AG04450 (cell line): ENCODE data around the gene CEP131. TPM values are rescaled to one million over a fixed set of nuclear protein-coding genes. Genes with fewer than 3 reads are reported as not detected.

Source experiments
- CTCF ChIA-PET: fragments of 300-600, 350-600 bp; formaldehyde crosslinking; extraction: SDS; loops from one replicate; lab custom pipeline; 2022; ENCODE audit warnings: antibody characterized with exemption, inconsistent platforms; lab: Charles Lee
- POLR2A ChIA-PET: fragments of 350-600 bp; formaldehyde crosslinking; extraction: SDS; loops from one replicate; lab custom pipeline; 2021; ENCODE audit warnings: antibody characterized with exemption, inconsistent platforms; lab: Yijun Ruan, JAX
- DNase-seq: peaks from one replicate; pipeline ENCODE4 v3.0.0-alpha.2; 2011; ENCODE audit warnings: low read depth, low spot score
- H3K27ac ChIP-seq: one replicate; pipeline ENCODE4 v1.5.1; 2012; ENCODE audit warnings: low read depth, low read length, control low read depth
- H3K27me3 ChIP-seq: one replicate; pipeline ENCODE4 v1.6.0; 2012; ENCODE audit warnings: low read length; ENCODE audit not compliant: control insufficient read depth, insufficient read depth
- H3K4me3 ChIP-seq: 2 replicates; pipeline ENCODE4 v1.5.1; 2011; ENCODE audit warnings: mild to moderate bottlenecking, low read depth, low read length, control low read depth
- H3K9me3 ChIP-seq: 2 replicates; pipeline ENCODE4 v1.5.1; 2012; ENCODE audit warnings: low read length; ENCODE audit not compliant: control insufficient read depth, insufficient read depth
- polyA plus RNA-seq: library from polyadenylated mRNA; depleted of rRNA; stranded (reverse); fragments of >200 nt; gene quantifications from 2 replicates; pipeline ENCODE4 v1.2.3, GENCODE V29; 2011
- TF ChIP-seq, protein P1 (sequence below): IDR thresholded peaks from 2 replicates; pipeline ENCODE4 v1.5.1; 2011; ENCODE audit warnings: low read depth, low read length, control low read depth, inconsistent platforms

Gene CEP131
- polyA plus RNA-seq, 1 experiment = 2.2 TPM

DNA sequence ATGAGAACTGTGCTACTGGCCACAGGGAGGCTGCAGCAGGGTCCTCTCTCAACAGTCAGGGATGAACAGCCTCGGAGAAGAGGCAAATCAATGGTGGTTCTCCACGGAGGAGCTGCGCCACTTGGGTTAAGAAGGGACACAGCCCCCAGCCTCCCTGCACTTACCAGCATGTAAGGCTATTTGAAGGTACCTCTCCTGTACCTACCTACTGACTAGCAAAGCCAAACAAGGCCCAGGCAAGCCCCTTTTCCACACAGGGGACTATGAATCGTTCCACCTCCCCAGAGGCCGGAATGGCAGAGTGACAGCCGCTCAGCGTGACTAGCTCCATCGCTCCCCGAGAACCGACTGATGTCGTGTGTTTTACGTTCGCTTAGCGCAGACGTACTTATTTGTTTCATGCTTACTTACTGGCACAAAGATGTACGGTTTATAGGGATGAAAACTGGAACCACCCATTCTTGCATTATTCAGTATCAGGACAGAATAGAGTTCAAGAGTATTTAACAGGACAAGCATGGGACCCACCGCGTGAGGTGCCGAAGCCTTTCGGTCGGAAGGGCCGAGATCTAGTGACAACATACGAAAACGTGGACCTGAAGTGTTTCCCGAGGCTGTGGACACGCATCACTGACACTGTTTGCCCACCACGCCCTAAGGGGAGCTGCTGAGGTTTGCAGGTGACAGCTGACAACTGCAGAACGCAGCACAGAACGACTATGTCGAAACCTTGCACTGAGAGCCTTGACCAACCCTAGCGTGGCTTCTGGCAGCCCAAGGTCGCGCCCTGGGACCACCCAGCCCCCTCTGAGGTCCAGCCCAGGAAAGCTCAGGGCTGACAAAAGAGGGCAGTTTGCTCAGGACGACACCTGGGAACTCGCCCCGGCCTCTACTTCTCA lies 15.1 kb upstream of the CEP131 start:
- DNase-seq = no peak
- ChIA-PET POLR2A (interaction anchor here (0.5 to 1.7 kb wide), 3 partner anchors 15 to 260 kb away, joined by 3 to 17 read pairs (median 8); partner anchors contain the start of gene CEP131), CTCF (no interaction called here)
- peak overlapping the region; percentile 93 for H3K4me3 ChIP-seq
- H3K9me3 ChIP-seq = no peaks in the 10 kb centered on the region; the same call in 1 of the 2 replicates
- H3K27ac ChIP-seq = no peak overlapping the region
- TF ChIP-seq, protein P1, sequence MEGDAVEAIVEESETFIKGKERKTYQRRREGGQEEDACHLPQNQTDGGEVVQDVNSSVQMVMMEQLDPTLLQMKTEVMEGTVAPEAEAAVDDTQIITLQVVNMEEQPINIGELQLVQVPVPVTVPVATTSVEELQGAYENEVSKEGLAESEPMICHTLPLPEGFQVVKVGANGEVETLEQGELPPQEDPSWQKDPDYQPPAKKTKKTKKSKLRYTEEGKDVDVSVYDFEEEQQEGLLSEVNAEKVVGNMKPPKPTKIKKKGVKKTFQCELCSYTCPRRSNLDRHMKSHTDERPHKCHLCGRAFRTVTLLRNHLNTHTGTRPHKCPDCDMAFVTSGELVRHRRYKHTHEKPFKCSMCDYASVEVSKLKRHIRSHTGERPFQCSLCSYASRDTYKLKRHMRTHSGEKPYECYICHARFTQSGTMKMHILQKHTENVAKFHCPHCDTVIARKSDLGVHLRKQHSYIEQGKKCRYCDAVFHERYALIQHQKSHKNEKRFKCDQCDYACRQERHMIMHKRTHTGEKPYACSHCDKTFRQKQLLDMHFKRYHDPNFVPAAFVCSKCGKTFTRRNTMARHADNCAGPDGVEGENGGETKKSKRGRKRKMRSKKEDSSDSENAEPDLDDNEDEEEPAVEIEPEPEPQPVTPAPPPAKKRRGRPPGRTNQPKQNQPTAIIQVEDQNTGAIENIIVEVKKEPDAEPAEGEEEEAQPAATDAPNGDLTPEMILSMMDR = no peak
- H3K27me3 ChIP-seq = no peaks in the 10 kb centered on the region

DNA sequence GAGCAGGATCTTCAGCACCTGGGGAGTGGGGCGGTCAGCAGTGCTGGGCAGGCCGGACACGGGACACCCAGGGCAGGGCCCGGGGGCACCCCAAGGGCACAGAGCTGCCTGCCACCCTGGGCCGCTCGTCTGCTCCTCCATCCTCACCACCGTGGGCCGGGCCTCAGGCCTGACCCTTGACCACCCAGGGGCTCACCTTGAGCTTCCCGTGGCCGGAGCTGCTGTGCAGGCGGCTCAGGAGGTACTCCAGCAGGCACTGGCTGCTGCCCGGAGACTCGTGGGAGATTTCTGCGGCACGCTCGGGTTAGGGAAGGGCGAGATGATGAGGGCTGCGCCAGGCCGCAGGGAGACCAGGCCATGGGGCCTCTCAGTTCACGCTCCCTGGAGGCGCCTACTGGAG lies 14.0 kb upstream of the CEP131 start:
- Histone ChIP-seq H3K9me3 (no peaks in the 10 kb centered on the region; the same call in 1 of the 2 replicates), H3K4me3 (no peak overlapping the region), H3K27ac (no peak overlapping the region), H3K27me3 (no peaks in the 10 kb centered on the region)
- ChIA-PET CTCF (no interaction called here), POLR2A (no interaction called here)
- no peak for DNase-seq
- TF ChIP-seq, protein P1 = no peak

DNA sequence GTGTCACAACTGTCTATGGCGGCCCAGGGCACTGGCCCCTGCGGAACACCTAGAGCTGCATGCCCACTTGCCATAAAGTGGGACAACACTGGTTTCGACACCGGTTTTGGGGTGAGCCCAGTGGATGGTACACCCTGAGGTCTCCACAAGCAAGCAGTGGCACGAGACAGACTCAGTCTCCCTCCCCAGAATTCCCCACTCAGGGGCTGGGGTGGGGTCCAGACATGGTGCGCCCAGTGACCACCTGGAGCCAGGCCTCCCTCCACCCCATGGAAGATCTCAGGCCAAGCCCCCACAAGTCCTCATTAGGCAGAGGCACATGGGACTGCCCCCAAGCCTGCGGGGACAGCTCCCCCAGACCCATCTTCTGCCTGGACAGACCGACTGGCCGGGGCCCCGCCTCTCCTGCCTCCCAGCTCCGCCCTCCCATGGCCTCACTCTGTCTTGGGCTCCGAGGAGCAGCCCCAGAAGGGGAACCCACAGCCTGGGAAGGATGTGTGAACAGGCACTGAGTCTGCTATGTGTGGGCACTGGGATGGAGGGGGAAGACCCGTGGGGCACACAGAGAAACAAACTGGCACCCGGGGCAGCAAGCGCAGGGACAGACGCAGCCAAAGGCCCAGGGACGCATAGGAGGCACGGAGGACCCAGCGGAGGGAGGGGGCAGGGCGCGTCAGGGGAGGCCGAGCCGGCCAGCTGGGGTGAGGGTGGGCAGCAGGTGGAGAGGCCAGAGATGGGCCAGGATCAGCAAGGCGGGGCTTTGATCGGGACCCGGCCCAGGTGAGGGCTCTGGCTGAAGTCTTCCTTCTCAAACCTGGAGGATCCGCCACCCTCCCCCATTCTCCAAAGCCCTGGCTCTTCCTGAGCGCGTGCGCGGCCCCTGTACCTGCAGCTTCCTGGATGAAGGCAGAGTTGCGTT lies 13.3 kb upstream of the CEP131 start:
- Histone ChIP-seq H3K27ac (no peak overlapping the region), H3K9me3 (no peaks in the 10 kb centered on the region; the same call in 1 of the 2 replicates), H3K4me3 (no peak overlapping the region), H3K27me3 (no peaks in the 10 kb centered on the region)
- ChIA-PET POLR2A (no interaction called here), CTCF (no interaction called here)
- no peak for DNase-seq
- TF ChIP-seq, protein P1 = no peak

DNA sequence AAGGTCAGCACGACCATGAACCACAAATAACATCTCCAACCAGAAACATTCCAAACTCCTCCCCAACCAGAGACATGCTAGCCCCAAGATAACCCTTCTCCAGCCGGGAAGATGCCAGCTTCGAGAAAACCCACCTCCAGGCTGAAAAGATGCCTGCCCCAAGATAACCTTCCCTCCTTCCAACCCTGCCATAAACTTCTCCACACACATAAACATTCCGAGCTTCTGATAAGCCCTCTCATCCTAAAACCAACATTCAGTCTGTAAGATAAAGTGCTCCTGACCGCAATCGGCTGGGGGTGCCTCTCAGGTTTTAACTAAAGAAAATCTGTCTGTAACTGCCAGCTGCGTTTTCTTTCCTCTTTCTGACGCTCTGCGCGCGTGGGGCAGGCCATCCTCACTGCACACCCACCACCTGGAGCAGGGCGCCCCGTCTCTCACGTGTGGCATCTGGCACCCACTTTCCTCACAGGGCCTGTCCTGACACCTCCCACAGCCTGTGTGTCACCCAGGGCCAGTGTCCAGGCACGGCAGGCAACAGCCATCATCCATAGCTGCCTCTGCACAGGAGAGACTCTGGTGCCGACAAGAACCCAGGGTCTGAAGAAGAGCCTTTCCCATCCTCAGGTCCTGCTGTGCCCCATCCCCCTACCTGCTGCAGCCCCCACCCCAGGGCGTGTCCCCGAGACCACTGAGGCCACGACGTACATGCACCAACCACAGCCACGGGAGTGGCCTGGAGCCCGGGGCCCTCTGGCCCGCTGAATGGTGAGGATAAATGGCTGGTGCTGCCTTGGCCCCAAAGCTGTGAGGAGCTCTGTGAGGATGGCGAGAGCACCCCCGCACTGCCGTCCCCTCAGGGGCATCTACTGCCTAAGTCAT lies 12.4 kb upstream of the CEP131 start:
- Histone ChIP-seq H3K4me3 (no peak overlapping the region), H3K27ac (no peak overlapping the region), H3K27me3 (no peaks in the 10 kb centered on the region), H3K9me3 (no peaks in the 10 kb centered on the region; the same call in 1 of the 2 replicates)
- POLR2A ChIA-PET = no interaction called here
- CTCF ChIA-PET = no interaction called here
- no peak for DNase-seq
- TF ChIP-seq, protein P1 = no peak
